ENCODE measurements around the gene POLR3C.

GRCh38 chr1:145877923-145878486 lies 54.0 kb downstream of the POLR3C start:
- no peak for TF ChIP-seq POLR2A (IDR thresholded peaks at IDR 0.05; ENCODE audit: low read depth, low read length)
- TF ChIP-seq POLR2AphosphoS5 (IDR thresholded peaks at IDR 0.05; ENCODE audit: low read depth, low read length) = no peak
- no peak for TF ChIP-seq TAF1 (IDR thresholded peaks at IDR 0.05; ENCODE audit: borderline replicate concordance, low read depth, low read length)
